Fibroblast of skin of scalp (primary cell): Measurements from ENCODE around the gene NMNAT3.

ENCODE experiments used
- DNase-seq: peaks from one replicate; pipeline ENCODE4 v3.0.0-alpha.2; 2013

The NMNAT3 gene

DNA sequence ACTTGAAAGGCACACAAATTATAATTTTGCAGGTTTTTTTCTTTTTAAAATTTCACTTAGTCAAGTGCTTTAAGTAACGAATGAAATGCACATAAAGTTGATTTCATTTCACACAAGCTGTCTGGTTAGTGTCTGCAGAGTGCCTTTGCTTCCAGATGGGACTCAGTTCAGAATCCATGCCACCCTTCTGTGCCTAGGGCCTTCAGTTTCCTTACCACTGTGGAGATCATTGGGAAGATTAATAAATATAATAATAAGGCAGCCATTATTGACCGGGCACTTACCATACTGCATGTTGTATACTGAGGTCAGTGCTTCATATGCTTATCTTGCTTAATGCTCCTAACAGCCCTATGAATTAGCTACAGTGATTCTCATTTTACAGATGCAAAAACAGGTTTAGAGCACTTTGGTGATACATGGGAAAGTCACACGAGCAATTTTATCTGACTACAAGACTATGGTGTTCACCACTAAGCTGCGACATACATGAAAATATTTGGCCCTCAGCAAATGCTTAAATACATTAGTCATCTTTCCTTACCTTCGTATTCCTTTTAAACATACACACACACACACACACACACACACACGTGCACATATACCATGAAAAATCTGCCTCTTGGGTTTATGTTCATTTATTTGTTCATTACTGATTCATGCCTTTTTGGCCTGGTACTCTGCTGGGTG, 3.1 kb downstream of the NMNAT3 start:
- no peak for DNase-seq

- DNase-seq, result no peak
Observed at GRCh38 chr3:139672884-139673283, 4.9 kb downstream of the NMNAT3 start.

DNA sequence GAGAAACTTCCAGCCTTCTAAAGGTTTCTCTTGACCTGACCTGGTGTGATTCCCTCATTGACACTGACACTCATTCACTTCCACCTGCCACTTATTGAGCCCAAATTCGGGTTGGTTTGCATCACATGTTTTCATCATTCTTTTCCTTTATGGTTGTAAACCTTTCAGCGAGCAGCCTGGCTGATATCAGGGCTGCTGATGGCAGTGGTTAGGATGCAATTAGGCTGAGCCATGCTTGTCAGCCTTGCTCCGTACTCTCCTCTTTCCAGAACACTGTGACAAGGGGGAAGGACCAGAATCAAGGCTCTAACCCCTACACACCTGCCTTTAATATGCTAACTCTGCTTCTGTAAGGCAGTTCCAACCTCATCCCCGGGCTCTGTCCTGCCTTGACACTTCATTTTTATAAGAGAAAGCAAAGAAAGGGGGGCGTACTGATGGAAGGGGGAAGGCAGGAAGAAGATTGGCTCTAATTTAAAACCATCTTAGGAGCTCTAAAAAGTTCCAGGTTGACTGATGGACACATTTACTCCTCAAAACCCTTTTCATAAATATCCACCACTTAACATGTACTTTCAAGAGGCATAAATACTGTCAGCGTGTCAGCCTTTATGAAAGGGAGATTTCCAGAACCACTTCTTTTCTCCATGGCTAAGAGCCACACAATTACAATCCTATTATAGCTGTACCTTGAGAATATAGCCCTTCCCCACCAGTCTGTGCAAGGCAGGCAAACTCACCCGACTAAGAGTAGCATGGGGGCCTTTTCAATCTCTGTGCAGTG, 5.7 kb downstream of the NMNAT3 start:
- no peak for DNase-seq

DNA sequence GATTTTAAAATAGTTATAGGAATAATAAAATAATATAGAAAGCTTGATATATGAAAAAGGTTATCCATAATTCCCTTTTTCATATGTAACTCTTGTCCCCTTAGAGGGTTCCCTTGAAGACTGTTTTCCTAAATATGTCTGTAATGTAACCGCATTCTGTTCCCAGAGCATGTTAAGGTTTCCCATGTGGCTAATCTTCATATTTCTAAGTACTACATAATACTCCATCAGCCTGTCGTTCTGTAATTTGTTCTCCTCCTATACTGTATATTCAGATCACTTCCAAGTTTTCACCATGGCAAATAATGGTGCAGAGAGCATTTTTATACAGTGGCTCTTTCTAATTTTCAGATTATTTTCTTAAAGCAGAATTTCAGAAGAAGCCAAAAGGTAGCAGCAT, 6.7 kb downstream of the NMNAT3 start:
- no peak for DNase-seq

GRCh38 chr3:139670196-139670595, 7.6 kb downstream of the NMNAT3 start:
- DNase-seq, result no peak

DNA sequence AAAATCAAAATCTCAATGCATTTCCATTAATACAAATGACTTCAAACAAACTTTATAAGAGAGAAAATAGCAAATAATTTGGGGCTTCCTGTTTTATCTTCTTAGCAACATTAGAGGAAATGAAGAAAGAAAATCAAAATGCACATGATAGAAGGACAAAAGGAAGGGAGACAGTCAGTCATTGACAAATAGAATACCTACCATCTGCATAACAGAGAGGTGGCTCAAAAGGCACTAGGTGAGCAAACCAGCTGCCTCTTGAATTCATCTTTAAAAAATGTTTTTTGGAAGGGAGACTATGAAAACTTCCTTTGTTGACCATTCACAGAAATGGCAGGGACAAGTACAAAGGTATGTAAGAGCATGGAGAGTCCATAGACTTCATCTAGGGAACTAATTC, 9.4 kb downstream of the NMNAT3 start:
- DNase-seq, result no peak

DNA sequence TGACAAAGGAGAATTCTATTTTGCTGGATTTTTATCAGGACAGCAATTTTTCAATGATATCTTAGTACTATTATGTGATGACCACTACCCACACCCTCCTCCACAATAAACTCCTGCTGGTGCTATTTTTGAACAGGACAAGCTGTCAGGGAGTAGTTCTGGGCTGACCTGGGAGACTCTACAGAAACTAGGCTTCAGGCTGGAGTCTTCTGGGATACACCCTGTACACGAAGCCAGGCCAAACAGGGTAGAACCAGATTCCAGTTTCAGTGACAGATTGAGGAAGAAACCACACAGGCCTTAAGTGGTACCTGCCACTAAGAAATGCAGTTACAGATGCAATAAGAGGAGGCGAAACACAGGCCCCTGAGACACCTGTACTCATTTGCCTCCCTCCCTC, 12.8 kb downstream of the NMNAT3 start:
- DNase-seq, result no peak

DNA sequence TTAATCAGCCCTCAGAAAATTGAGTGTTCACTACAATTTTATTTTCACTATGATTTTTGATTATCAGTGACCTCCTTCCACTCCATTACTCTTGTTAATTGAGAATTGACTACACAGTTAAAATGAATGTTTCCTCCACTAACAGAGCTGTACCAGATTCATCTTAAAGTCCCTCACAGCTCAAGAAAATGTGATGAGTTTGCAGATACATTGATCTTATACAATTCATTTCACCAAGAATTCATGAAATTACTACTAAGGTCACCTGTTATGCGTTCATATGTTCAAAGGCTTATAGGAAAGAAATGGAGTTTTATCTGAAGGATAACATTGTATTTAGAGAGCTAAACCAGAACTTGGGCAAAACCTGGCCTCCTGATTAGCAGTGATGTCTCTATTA, 17.5 kb downstream of the NMNAT3 start:
- DNase-seq, result no peak

- DNase-seq, result no peak
Observed at GRCh38 chr3:139659511-139659910, 18.3 kb downstream of the NMNAT3 start.

DNA sequence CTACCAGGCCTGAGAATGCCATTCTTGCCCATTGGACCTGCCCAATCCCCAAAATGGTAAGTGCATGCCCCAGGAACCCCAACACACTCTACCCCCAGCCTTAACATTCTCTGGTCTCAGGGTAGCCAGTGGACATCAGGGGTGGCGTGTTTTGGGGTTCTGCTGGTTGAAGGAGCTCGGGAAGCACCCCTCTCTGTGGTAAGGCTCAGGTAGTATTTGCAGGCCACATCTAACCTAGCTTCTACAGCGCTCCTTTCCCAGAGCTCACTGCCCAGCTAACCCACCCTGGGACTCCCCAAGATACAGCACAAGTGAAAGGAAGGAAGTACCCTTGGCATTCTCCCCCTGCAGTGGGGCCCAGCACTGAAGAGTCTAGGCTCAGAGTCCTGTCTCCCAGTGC, 19.8 kb downstream of the NMNAT3 start:
- DNase-seq, result no peak

- no peak for DNase-seq
Observed at GRCh38 chr3:139657434-139657833, 20.3 kb downstream of the NMNAT3 start.

GRCh38 chr3:139655909-139656595, 21.7 kb downstream of the NMNAT3 start:
- DNase-seq, result no peak

- DNase-seq, result no peak
Observed at GRCh38 chr3:139654637-139655365, 23.0 kb downstream of the NMNAT3 start.

DNA sequence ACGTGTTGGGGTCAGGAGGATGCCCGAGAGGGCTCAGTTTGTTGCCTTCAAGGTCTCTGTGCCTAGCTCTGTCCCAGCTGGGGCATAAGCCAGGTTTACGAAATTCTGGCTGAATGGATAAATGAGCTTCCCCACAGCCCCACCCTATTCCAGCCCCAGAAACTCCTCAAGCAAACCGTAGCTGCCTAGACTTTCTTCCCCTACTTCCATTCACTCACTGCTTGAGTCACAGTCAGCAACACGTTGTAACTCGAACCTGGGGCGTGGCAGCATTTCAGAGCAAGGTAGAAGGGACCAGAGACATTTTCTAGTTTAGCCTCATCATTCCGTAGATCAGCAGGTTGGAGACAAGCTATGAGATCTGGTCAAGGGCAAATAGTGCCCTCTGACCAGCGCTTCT, 24.2 kb downstream of the NMNAT3 start:
- no peak for DNase-seq

DNA sequence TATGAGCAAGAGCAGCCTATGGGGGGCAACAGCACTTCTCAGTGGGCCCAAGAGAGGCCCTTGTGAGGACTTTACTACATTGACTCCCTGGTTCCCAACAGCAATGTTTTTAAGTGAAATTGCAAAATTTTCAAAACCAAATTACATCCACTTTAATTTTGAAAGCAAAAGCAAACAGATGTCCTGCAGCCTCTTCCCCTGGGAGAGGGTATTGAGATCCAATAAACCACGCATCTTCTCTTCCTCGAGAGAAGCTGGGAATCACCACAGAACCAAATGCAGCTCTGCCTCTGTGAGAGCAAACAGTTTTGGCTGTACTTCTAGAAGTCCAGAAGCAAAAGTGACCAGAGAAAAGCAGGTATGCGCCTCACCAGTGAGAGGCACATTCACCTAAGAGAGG, 25.2 kb downstream of the NMNAT3 start:
- DNase-seq, result no peak

DNA sequence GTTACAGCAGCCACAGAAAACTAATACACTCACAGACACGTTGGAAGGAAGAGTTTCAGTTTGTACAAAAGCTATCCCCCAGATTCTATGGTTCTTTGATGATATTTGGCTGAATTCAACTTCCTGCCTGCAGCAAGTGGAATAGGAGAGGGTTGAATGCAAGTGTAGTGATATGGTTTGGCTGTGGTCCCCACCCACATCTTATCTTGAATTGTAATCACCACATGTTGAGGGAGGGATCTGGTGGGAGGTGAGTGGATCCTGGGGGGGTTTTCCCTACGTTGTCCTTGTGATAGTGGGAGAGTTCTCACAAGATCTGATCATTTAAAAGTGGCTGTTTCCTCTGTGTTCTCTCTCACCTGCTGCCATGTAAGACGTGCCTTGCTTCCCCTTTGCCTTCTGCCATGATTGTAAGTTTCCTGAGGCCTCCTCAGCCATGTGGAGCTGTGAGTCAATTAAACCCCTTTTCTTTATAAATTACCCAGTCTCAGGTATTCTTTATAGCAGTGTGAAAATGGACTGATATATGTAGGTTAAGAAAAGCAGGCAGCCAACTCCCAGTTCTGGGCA, 29.8 kb downstream of the NMNAT3 start:
- DNase-seq, result no peak

GRCh38 chr3:139646512-139646911, 31.3 kb downstream of the NMNAT3 start:
- no peak for DNase-seq

DNA sequence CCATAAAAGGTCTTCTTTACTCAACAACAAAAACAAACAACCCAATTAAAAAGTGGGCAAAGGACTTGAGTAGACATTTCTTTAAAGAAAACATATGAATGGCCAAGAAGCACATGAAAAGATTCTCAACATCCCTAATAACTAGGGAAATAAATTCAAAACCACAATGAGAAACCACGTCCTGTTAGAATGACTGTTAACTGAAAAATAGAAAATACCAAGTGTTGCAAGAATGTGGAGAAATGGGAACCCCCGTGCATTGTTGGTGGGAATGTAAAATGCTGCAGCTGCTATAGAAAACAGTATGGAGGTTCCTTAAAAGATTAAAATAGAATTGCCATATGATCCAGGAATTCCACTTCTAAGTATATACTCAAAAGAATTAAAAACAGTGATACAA, 34.8 kb downstream of the NMNAT3 start:
- no peak for DNase-seq

- DNase-seq, result no peak
Observed at GRCh38 chr3:139640456-139640855, 37.3 kb downstream of the NMNAT3 start.

- DNase-seq, result no peak
Observed at GRCh38 chr3:139639662-139640061, 38.1 kb downstream of the NMNAT3 start.

- no peak for DNase-seq
Observed at GRCh38 chr3:139638518-139638917, 39.3 kb downstream of the NMNAT3 start.

GRCh38 chr3:139636511-139636910, 41.3 kb downstream of the NMNAT3 start:
- no peak for DNase-seq
